Measurements from ENCODE around the gene NDUFB8.
A peak's percentile ranks its signal among the peaks of the same experiment; 100 is the strongest.

Gene NDUFB8

DNA sequence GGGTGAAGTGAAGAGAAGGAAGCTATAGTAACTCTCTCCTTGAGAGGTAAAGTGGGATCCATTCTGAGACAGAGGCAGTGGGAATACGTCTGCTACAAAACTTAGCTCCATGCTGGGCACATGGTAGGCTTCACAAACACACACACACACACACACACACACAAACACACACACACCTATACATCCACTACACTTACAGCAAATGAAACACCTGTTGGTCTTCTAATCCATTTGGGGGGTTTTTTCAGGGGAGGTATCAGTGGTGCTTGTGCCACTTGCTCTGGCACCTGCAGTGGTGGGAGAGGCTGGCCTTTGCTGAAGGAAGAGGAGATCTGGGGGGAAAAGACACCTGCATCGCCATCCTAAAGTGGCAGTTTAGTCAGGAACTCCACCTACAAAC lies 24.5 kb downstream of the NDUFB8 start:
- DNase-seq: no peak

DNA sequence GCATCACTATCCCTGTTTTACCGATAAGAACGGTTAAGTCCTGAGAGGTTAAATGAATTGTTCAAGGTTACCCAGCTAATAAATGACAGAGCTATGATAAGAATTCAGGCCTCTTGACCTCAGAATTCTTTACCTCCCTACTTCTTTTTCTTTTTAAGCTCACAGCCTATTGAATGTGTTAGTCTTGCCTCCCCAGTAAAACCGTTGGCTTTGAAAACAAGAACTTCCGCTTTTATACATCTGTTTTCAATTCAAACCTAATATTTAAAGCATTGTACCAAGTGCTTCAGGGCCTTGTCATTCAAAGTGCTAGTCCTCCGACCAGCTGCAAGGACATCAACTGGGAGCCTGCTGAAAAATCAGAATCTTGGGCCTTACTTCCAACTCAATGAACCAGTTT lies 25.6 kb downstream of the NDUFB8 start:
- no peak for DNase-seq

DNA sequence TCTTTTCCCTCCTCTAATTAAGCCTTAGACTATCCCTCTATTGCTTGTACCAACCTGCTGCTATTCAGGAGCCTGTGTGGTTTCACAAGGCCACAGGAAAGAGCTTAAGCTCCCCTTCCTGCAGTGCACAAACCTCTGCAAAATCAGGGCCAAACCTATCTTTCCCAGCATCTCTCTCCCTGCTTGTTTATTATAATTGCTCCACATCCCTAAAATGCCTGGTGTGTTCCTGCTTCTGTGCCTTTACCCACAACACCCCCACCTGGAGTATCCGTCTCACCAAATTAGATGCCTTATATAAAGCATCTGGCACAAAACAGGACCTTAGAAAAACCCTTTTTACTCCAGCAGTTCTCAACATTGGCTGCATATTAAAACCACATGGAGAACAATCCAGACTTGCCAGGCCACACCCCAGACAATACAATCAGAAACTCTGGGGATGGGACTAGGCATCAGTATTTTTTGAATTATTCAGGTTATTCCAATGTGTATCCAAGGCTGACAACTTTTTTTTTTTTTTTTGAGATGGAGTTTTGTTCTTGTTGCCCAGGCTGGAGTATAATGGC lies 26.7 kb downstream of the NDUFB8 start:
- no peak for DNase-seq

DNA sequence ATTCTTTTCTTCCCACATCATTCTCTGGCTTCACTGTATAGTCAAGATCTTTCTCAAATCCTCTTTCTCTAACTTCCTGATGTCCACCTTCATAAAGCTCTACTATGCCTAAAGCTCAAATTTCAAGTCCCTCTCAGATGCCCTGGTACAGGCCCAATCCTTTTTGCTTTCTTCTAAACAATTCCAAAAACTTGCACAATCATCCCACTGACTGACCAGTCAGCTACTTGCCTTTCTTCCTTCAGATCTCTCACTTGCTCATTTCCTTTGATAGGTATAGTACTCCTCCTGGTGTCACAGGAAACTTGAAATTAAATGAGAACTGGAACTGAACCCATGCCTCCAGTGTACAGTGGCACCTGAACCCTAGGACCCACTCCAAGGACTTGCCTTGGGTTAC lies 28.2 kb downstream of the NDUFB8 start:
- DNase-seq: no peak

DNA sequence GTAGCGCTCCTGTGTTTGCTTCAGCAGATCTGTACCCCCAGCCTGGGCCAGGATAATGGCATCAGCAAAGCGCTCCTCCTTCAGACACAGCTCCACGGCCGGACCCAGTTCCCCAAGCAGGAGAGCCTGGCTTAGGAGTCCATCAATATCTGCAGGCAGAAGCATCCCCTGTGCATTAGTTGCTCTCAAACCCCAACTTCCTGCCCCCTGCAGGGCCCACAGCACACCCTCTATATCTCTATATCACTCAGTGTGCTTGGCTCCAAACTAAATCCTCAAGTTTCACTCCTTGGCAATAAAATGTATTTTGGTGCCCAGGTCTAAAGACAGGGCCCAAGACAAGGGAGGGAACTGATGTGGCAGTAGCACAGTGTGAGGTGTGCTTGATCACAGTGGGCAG lies 31.6 kb downstream of the NDUFB8 start:
- no peak for DNase-seq

DNA sequence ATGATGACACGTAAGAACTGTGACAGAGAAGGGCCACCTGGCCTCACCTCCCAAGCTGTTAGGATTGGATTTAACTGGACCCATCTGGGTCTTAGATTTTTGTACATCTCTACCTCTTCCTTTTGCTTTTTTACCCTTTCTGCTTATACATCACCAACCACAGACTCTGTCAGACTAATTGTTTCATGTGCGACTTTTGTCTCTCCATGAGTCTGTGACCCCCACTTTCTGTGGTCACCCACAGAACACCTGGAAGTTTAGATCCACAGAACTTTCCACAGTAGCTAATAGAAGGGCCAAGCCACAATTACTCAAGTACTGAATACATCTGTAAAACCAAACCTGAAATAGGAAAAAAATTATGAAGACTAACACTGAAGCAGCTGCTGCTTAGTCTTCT lies 33.1 kb downstream of the NDUFB8 start:
- DNase-seq: no peak

DNA sequence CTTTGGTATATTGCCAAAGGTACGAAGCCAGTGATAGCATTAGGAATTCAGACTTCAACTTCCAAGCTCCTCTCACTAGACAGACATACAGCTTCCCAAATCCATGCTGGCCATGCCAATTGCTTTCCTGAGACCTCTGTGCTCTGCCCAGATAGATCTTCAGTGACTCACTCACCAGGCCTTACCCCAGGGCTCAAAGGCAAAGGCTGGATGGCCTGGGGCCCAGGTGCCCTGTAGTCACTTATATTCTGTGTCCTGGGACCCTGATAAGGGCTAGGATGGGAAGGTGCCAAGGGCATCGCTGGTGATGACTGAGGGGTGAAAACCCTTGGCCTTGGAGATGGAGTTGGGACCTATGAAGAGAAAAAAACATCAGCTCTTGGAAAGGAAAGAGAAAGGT lies 39.1 kb downstream of the NDUFB8 start:
- no peak for DNase-seq

DNA sequence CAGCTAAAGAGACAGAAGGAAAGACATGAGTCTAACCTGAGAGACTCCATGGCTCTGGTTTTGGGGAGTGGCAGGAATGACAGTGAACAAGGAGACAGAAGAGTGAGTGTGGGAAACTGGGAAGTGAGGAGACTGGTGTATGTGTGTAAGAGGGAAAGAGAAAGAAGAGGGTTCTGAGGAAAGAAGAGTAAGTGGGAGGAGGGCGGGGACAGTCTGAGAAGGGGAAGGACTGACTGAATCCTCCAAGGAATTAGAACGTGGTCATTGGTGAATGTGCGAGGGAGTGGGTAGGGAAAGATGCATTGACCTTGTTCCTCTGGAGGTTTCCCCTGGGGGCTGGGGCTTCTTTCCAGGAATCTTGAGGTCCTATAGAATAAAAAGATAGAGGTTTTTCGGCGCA lies 40.3 kb downstream of the NDUFB8 start:
- DNase-seq: no peak

DNA sequence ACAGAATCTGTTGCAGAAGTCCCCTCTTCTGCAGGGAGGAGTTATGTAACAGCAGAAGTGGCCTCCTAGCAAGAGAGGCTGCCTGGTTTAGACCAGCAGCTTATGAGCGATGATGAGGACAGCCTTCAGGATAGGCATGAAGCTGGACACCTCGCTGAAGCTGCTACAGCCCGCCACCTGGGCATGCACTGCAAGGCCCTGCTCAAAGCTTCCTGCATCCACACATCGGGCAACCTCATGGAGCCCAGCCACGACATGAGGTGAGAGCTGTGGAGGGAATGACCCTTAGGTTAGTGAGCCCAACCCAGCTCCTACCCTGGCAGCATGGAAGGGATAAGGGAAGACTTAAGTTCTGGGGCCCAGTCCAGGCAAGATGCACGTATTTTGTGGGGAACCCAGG lies 42.1 kb downstream of the NDUFB8 start:
- no peak for DNase-seq

DNA sequence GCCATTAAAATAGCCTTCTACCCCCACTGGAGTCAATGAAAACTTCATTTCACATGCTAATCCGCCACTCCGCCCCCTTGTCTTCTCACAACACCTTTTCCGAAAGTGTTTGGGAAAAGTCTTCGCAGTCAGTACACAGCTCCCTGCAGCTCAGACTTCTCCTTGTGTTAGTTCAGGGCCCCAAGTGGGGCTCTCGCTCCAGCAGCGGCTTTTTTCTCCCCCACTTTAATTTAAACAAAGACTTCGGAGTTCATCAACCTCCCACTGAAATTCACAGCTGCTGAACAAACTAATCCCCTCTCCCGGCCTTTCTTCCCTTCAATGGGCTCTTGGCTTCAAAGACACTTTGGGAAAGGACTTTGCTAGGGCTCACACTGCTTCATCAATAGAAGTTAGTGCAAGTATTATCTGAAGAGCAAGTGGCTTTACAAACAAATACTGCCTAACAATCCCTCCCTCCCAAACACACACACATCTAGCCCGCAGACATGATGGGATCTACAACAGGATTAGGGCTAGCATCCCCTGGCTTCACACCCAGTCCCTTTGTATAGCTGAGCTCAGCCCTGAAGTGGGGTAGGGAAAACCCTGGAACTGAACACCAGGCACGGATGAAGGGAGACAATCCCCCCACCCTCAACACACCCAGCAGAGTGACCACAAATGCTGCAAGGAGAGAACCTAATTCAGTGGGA lies 43.7 kb downstream of the NDUFB8 start:
- DNase-seq: no peak

DNA sequence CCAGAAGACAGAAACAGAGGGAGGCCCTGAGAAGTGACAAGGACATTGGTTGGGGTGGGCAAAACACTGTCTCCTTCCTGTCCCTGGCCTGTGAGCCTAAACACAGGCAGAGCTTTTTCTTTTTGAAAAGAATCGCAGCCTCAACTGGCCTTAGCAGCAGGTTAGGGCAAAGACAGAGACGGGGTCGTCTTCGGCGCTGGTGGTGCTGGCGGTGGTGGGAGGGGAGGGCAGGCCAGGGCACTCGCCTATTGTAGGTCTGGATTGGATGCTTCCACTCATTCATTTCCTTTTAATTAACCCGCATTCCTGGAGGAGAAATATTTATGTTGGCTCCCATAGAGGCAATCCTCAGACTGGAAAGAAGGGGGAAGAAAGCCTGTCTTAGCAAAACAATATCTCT lies 44.3 kb downstream of the NDUFB8 start:
- DNase-seq: no peak

DNA sequence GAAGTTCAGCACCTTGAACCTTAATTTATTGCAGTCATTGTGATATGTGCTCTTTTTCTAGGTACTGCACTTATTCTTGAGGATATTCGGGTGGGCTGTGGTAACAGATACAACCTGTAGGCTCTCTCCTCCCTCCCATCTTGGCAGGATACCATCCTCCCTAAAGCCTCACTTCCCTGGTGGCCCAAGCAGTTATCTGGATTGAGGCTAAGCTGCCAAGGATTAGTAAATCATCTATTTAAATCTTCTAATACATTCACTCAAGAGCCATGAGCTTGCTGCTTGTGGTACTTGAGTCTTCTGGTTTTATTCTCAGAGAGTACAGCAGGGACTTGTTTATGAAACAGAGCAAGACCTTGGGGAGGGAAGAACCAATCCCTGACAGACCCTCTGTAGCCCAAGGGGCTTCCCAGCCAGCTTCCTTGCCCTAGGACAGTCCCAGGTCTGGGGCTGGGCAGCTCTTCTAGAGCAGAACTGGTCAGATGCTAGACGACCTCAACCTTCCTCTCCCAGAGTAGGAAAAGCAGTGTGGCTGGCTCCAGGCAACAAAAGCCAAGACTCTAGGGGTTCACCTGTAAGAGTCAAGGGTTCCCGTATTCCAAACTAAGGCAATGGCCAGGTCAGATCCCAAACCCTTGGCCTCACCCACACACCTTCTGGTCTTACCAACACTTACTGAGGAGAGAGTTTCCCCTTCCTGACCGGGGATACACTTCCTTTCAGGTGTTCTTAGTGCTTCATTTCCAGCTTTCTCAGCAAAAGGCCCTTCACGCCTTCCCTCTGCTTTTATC lies 45.6 kb downstream of the NDUFB8 start:
- no peak for DNase-seq

DNA sequence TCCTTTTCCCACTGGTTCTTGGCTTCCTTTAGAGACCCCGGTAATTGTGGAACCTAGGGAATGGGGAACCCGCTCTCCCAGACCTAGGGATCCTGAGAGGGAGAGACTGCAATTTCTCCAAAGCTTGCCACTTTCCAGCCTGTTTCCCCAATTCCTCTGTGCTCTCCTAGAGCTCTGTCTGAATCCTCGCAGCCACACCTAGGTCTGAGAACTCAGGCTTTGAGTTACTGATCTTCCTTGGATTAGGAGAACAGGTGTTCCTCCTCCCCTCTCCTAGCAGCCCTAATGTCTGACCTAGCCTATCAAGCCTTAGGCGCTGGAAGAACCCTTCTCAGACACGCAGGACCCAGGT lies 46.9 kb downstream of the NDUFB8 start:
- DNase-seq: no peak

DNA sequence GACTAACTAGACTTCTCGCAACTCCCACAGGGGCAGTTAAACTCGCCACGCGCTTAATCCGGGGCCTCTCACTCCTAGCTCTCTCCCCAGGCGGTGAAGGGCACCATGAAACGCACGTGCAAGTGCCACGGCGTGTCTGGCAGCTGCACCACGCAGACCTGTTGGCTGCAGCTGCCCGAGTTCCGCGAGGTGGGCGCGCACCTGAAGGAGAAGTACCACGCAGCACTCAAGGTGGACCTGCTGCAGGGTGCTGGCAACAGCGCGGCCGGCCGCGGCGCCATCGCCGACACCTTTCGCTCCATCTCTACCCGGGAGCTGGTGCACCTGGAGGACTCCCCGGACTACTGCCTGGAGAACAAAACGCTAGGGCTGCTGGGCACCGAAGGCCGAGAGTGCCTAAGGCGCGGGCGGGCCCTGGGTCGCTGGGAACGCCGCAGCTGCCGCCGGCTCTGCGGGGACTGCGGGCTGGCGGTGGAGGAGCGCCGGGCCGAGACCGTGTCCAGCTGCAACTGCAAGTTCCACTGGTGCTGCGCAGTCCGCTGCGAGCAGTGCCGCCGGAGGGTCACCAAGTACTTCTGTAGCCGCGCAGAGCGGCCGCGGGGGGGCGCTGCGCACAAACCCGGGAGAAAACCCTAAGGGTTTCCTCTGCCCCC lies 47.4 kb downstream of the NDUFB8 start:
- no peak for DNase-seq

DNA sequence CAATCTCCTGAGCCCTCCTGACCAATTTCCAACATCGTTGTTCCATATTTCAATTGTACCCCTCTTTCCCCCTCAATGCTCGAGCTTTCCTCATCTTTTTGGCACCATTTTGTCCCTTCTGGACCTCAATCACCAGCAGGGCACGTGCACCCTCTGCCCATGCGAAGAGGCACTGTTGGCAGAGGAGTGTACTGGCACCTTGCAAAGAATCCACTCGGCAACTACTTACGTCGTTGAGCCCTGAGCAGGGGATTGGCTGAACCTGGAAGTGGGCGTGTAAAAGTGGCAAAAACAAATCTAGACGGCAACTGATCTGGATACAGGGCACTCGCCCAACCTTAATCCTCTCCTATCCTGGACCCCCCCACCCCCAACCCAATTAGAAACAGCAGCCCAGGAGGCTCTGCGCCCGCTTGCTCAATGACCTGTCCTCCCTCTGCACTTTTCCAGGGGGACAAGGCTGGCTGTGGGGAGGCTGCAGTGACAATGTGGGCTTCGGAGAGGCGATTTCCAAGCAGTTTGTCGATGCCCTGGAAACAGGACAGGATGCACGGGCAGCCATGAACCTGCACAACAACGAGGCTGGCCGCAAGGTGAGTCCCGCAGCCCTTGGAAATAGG lies 48.1 kb downstream of the NDUFB8 start:
- peak; percentile 45 for DNase-seq

DNA sequence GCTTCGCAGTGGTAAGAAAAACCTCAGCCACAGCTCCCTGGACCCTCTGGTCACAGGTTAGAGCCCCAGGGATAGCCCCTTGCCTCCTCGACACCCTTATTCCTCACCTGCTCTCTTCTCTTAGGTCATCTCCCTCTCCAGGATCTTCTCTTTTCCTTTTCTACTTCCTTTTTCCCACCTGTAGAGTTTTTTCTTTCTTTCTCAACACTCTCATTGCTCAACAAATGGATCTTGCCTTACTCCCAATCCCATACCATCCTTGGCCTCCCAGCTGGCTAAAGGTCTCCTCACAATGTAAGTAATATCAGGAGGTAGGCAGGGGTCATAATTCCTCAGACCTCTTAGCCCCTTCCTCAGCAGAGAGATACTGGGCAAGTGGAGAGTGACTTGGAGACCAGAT lies 49.7 kb downstream of the NDUFB8 start:
- no peak for DNase-seq

DNA sequence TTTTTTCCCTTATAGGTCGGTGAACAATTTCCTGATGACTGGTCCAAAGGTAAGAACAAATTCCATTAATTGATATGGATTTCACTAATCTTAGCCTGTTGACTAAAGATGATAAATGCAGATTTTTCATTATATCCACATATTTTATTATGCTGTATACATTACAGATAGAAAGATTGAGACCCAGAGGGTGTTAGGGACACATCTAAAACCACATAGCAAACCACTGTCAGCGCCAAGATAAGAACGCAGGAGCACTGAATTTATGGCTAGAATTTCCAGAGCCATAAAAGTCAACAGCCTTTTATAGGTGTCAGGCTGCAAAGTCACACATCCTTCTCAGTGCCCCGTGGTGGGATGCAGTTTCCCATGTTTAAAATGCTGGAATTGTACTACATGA lies 50.6 kb downstream of the NDUFB8 start:
- DNase-seq: no peak

DNA sequence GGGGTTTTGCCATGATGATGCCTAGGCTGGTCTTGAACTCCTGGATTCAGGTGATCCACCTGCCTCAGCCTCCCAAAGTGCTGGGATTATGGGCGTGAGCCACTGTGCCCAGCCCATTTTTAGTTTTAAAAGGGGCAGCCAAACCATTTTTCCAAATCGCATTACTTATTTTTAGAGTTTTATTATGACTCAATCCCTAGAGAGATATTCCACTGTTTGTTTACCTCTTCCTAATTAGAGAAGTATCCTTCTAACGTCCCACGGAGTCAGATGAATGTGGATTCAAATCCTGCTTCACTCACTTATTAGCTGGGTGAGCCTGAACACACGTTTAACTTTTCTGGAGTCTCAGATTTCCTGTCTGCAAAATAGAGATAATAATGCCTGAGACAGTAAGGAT lies 51.7 kb downstream of the NDUFB8 start:
- DNase-seq: no peak

All from NCI-H524 treated with DMSO at 0.1 percent for 48 hours (cell line).